Suppressor macrophage treated with lipopolysaccharide for 4 hours (primary cell): Measurements from ENCODE around the gene ZCCHC18.
A peak's percentile ranks its signal among the peaks of the same experiment; 100 is the strongest.
"Not testable (repeated sequence)": the region's sequence is repeated elsewhere in the genome, so short reads cannot be mapped to it uniquely, and the experiment has no call there.

ENCODE experiments used
- DNase-seq: peaks from one replicate; pipeline ENCODE4 v3.0.0-alpha.2; 2020

Gene ZCCHC18

DNA sequence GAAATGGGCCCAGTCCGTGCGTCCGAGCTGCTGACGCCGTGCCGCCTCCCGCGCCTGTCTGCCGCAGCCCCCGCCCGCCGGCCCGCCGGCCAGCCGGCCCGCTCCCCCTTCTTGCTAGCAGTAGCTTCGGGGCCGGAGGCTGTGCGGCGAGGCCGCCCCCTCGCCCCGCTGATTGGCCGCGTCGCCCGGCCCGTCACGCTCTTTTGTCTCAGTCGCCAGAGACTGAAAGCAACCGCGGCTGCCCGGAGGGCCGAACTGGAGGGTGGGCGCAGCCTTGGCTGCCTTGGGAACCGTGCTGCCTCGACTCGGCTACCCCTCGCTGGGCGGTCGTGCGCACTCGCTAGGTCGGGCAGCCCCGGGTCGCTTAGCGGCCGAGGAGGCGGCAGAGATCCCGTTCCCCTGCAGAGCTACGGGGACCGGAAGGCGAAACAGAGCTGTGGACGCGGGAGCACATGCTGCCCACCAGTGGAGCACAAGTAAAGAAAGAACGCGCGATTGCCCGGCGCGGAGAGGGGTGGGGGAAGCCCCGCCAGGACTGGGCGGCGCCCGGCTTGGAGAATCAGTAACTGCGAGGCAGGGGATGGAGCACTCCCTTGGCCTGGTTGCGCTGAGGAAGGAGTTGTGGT, at the start of gene ZCCHC18:
ZCCHC18 (plus strand) TSS at position 198 of the 626 bp plus-strand sequence. CDS start 1,589 bp downstream, outside the sequence.
- peak; percentile 24 for DNase-seq

GRCh38 chrX:104062636-104063035, 49.7 kb upstream of the ZCCHC18 start:
- DNase-seq, result not testable (repeated sequence)

- not testable (repeated sequence) for DNase-seq
Observed at GRCh38 chrX:104075778-104076445, 36.4 kb upstream of the ZCCHC18 start, which contains the start of gene TMSB15C. TSS of gene TMSB15C (minus strand) at chrX:104076236.

DNA sequence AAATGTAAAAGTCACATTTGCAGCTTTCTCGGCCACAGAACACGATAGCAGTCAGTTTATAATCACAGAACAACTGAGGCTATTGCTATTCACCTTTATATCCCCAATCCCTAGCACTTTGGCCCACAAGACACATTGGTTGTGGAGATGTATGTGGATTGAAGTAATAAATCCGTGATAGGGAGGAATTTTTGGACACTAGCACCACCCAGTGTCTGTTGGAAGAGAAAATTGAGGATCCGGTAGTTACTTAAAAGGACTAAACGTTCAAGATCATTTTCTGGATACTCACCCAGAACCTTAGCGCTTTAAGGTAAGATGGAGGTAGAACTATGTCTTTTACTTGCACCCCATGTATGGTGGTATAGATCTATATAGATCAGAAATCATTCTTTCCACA, 34.5 kb upstream of the ZCCHC18 start:
- not testable (repeated sequence) for DNase-seq

DNA sequence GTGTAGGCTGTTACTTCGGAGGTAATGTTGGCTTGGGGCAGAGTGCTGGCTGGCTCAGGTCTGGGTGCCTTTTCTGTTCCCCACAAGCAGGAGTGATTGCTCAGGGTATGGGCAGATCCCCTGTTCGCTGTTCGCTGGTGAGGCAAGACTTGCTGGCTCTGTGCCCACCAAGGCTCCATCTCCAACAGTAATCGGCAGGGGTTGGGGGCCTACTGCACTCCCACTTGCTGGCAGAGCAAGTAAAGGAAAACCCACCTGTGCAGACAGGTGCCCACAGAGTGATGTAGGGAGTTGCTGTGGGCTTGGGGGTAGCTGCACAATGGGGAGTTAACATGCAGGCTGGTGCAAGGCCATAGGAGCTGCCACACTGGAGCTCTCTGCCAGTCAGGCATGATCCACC, 28.3 kb upstream of the ZCCHC18 start:
- no peak for DNase-seq

DNA sequence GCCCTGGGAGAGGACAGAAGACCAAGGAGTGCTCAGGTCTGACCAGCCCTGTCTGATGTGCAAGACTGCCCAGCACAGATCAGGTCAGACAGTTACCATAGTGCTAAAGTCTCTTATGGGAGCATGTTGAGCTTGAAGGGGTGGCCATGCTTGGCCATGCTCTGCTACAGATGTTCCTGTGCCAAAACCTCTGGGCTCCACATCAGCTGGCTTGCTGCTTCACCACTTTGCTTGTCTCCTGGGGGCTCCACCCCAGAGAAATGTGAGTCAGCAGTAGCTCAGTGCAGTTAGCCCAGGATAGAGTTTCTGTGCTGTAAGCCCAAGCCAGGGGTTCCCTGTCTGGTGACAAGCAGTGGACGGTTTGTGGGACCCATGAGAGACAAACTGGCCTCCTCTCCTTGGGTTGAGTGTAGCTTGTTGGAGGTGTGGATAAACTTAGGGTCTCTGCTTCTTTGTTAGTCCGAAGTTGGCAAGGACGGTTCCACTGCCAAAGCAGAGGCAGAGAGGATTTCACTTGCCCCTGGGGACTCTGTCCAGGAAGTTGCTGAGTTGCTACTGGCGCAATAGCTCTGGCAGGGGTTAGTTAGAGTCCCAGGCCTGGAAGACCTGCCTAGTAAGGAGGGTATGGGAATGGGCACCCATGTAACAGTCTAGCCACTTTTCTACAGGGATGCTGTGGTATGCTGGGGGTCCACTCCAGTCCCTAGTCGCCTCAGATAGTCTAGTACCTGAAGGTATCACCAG, 27.6 kb upstream of the ZCCHC18 start:
- no peak for DNase-seq

GRCh38 chrX:104085477-104085876, 26.8 kb upstream of the ZCCHC18 start:
- no peak for DNase-seq

DNA sequence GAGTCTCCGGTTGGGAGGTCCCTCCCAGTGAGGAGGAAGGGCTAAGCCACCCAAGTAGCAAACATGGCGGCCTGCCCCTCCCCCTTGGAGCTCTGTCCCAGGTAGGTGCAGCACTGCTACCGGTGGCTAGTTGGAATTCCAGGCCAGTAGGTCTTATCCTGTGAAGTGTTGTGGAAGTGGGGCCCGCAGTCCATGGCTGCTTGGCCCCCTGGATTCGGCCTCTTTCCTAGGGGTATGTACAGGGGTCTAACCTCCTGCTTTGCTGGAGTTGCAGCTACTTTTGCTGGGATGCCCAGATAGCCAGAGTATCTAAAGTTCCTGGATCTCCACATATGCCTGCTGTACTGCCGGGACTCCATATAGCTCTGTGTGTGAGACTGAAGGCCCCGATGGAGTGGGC, 26.4 kb upstream of the ZCCHC18 start:
- no peak for DNase-seq

DNA sequence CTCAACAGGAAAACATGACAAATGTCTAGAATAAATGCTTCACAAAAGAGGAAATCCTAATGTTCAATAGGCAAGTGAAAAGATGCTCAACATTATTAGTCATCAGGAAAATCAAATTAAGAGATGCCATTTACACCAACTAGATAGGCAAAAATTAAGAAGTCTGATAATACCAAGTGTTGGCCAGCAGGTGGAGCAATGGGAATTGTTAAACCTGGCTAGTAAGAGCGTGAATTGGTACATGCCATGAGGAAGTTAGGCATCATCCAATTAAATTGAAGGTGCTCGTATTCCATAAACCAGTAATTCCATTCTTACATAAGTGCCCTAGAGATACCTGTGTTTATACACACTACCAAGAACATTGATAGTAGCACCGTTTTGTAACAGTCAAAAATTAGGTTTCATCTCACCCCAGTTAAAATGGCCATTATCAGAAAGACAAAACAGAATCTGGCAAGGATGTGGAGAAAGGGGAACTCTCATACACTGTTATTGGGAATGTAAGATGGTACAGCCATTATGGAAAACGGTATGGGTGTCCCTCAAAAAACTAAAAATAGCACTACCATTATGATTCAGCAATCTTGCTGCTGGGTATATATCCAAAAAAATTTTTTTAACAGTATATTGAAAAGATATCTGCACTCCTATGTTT, 14.0 kb upstream of the ZCCHC18 start:
- peak; percentile 64 for DNase-seq

DNA sequence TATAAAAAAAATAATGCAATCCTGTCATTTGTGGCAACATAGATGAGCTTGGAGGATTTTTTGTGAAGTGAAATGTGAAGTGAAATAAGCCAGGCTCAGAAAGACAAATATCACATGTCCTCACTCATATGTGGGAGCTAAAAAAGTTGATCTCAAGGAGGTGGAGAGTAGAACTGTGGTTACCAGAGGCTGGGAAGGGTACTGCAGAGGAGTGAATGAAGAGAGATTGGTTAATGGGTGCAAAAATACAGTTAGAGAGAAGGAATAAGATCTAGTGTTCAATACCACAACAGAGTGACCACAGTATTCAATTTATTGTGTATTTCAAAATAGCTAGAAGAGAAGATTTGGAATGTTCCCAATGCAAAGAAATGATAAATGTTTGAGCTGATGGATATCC, 13.4 kb upstream of the ZCCHC18 start:
- no peak for DNase-seq

DNA sequence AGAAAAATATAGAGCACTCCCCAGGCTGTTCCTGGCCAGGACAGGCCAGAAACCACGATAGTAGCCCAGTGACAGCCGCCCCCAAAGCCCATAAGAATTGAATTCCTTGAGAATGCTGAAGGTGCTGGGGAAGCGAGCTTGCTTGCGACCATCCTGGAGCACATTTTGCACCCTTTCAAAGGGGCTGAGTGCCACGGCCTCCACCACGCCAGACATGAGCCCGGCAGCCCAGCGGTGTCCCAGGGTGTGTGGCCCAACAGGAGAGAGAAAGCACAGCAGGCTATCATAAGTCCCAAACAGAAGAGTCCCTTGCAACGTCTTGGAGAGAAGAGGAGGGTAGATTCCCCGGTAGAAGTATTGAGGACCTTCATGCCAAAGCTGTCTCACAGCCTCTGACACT, 7.6 kb upstream of the ZCCHC18 start:
- no peak for DNase-seq

DNA sequence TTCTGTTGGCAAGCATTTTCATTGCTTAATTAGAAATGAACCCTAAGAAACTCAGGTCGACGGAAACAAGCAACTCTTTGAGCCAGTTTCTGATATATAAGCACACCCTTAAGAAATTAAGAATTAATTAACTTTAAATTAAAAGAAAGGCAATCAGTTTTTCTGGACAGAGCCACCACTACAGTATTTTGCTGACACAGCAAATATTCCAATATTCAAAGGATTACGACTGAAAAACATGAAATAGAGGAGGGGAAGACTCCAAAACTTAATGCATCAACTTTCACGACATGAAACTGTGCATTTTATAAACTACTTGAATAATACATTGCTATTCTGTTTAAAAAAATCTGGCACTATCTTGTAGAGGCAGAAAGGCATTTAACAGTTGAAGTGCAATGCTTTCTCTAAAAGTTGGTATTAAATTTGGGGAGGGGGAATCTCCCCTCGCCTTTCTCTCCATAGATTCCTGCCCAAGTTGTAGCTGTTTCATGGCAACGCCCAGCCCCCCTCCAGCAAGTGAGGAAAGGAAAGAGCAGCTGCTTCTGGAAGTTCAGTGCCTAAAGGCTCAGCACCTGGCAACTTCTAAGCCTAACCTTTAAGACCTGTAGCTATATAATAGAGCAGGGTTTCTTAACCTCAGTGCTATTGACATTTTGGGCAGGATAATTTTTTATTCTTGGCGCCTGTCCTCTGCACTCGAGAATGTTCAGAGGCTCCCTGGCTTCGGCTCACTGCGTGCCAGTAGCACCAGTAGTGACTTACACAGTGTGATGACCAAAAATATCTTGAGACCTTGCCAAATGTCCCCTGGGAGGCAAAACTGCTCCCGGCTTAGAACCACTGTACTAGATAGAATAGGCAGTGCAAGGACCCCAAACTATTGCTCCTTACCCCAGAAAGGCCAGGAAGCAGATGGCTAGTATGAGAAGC, 6.7 kb upstream of the ZCCHC18 start:
- DNase-seq, result no peak

GRCh38 chrX:104108955-104109354, 3.4 kb upstream of the ZCCHC18 start:
- DNase-seq, result no peak

GRCh38 chrX:104110491-104111240, 1.7 kb upstream of the ZCCHC18 start:
- DNase-seq, result not testable (repeated sequence)

DNA sequence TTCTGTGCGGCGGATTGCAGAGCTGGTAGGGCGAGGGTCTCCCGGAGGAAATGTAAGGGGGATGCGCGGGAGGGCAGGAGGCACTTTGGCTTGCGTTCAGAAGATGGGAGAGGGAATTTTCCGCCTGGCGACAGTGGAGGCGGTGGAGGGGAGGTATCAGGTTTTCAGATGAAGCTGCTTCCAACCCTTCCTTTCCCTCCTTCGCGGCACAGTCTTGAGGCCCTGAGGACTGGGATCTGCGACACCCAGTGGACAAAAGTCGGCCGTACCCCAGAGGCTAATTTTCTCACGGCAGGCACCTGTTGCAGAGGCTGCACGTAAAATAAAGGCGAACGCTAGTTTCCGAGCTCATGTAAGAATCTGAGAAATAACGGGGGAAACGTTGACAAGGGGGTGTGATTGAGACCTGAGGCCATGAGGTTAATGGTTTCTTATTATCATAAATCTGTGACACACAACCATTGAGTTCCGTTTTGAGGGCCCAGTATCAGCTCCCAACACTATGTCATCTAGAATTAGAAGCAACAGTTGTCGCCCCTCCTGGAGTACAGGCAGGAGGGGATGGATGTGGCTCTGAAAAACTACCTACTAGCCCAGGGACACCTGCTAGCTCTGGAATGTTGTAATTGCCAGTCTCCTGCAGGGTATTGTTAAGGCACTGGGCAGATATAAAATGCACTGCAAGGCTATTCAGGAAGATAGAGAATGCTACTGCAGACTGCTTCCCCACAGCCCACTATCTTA, 1.1 kb downstream of the ZCCHC18 start:
- peak; percentile 28 for DNase-seq

DNA sequence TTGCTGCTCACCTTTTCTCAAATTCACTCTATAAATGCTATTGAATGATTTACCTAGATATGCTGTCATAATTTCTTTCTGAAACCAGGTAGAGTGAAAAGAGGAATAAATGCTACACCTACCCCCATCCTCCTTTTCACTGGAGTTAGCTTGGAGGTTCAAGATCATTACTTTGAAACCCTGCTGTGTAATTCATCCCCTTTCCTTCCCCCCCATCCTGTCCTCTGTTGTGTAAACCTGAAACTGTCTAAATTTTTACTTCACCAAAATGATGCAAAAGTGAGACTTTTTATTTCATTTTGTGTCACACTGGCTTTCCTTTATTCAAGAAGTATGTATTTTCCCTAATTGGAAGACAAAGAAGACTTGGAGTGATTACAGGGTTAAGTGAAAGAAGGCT, 5.4 kb downstream of the ZCCHC18 start:
- DNase-seq, result no peak

- no peak for DNase-seq
Observed at GRCh38 chrX:104118765-104119164, 6.4 kb downstream of the ZCCHC18 start.

- no peak for DNase-seq
Observed at GRCh38 chrX:104122829-104123228, 10.5 kb downstream of the ZCCHC18 start.

DNA sequence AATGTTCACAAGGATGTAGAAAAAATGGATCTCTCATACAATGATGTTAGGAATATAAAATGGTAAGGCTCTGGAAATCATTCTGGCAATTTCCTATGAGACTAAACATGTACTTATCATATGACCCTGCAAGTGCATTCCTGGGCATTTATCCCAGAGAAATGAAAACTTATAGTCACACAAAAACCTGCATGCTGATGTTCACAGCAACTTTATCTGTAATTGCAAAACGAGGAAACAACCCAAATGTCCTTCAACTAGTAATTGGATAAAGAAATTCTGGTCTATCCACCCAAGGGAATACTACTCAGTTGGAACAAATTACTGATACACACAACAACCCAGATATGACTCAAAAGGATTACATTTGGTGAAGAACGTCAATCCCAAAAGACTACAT, 14.5 kb downstream of the ZCCHC18 start:
- no peak for DNase-seq

DNA sequence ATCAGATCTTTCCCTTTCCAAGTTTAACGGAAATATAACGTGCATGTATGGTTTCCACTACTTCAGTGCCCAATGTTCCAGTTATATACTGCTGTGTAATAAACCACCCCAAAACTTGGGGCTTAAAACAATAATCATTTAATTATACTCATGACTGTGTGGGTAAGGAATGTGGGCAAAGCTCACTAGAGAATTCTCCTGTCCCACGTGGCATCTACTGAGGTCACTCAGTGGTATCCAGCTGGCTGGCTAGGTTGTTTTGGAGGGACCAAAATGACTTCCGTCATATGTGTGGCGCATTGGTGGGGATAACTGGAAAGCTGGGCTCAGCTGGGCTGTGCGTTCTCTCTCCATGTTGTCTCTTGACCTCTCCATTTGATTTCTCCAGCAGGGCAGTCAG, 18.5 kb downstream of the ZCCHC18 start:
- no peak for DNase-seq
